GM12874 (cell line): ENCODE data around the gene TRPM5.

ENCODE experiments used
- CTCF ChIP-seq: IDR thresholded peaks from 2 replicates; pipeline ENCODE4 v1.5.1; 2011; ENCODE audit warnings: low read depth, mild to moderate bottlenecking, control low read depth, low read length, moderate library complexity; ENCODE audit not compliant: insufficient read depth

The TRPM5 gene

DNA sequence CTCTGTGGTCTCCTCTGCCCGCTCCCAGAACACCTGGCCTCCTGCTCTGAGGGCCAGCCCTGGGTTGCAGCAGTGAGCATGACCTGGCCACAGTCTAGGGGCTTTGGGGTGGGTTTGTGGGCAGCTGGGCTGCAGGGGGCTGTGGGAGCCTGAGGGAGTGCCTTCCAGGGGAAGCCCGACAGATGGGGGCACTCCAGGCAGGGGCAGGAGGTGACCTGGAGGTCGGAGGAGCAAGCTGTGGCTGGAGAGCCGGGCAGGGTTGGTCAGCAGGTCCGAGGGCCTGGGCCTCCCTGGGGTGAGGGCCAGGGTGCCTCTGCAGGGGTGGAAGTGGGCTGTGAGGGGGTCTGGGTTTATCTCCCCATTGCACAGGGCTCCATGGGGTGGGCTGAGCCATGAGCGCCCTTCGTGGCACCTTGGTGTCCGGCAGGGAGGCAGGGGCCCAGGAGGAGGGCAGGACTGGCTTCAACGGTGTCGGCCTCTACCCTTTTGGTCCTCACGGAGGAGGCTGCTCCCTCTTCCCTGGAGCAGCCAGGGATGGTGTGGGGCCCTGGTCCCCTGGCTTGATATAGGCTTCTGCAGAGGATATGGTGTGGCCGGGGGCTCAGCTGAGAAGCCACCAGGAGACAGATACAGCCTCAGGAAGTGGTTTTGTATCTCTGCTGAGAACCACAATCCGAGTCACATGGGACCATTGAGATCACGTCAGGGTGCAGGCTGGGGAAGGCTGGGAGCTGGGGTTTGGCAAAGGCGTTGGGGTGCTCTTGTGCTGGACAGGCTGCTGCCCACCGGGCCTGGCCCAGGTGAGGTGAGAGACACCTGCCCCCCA, 22.8 kb upstream of the TRPM5 start:
- no peak for TF ChIP-seq CTCF

GRCh38 chr11:2466069-2466801, 21.9 kb upstream of the TRPM5 start:
- no peak for TF ChIP-seq CTCF

DNA sequence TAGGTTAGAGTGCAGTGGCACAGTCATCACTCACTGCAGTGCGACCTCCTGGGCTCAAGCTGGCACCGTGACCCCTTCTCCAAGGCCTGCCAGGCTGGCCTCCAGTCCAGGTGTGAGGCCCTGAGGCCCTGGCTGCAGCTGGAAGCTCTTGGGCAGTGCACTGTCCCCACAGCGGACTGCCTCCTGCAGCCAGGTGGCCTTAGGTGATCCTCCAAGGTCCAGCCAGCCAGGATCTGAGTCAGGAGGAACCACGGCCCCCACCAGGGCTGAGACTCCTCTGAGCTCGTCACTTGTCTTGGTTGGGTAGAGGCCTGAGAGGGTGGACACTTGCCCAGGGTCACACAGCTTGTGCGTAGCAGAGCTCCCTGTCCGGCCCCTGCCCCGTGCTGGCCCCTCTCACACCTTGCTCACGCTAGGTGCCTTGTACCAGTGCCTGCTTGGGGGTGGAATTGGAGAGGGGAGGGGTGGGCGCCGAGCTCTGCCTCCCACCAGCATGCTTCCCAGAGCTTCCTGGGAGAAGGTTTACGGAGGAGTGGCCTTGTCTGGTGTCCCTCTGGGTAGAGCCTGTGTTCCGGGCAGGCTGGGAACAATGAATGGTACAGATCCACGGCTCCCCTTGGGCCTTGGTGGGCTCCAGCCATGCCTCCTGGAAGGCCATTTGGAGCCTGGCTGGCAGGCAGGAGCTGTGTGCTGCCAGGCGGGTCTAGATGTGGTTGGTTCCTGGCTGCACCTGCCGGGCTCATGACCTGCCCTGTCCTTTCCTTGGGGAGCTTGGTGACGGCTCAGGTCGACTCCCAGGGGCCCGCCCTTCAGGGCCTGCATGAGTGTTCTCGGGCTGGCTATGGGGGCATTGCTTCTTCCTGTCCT, 21.1 kb upstream of the TRPM5 start:
- TF ChIP-seq CTCF = no peak

DNA sequence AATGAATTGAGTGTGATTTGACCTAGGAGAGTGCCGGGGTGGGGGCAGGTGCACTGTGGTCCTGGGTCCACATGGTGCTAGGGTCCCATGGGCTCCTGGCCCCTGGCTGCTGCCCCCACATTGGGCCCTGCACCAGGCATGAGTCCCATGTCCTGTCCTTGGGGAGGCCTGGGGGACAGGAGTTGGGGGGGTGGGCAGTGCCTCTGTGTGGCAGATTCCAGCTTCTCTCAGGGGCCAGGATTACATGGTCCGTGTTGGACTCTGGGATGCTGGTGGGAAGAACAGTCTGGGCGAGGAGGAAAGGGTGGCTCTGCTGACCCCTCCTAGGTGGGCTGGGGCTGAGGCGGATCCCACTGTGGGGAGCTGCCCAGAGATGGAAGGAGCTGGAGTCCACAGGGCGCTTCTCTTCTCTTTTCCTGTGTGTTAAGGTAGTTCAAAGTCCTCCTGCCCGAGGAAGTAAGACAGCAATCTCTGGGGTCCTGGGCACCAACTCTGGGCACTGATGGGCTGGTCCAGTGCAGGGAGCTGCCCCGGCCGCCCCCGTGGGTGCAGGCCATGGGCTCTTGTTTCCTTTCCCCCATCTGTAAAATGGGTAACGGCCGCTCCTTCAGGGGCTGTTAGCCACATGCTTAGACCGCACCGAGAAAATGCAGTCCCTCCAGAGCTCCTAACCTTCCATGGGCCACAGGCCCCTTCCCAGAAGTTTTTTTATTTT, 20.3 kb upstream of the TRPM5 start:
- no peak for TF ChIP-seq CTCF

DNA sequence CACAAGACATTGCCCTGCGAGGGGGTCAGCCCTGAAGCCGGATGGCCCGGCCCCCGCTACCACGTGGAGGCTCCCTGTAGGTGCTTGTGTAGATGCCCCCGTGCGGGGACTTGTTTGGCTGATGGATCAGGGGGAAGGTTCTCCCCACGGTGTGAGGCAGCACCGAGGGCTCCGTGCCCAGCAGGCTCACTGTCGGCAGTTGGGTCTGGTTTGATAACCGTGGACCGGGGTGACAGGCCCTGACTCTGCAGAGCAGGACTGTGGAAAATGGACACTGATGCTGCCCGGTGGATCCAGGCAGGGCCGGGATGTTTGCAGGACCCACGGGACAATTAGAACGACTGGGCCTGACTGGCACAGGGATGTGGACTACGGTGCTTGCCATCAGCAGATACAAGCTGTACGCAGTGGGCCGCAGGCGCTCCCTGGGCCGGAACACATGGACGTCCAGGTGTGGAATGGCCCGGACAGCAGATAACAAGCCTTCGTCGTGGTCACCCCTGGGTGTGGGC, 19.5 kb upstream of the TRPM5 start:
- no peak for TF ChIP-seq CTCF

DNA sequence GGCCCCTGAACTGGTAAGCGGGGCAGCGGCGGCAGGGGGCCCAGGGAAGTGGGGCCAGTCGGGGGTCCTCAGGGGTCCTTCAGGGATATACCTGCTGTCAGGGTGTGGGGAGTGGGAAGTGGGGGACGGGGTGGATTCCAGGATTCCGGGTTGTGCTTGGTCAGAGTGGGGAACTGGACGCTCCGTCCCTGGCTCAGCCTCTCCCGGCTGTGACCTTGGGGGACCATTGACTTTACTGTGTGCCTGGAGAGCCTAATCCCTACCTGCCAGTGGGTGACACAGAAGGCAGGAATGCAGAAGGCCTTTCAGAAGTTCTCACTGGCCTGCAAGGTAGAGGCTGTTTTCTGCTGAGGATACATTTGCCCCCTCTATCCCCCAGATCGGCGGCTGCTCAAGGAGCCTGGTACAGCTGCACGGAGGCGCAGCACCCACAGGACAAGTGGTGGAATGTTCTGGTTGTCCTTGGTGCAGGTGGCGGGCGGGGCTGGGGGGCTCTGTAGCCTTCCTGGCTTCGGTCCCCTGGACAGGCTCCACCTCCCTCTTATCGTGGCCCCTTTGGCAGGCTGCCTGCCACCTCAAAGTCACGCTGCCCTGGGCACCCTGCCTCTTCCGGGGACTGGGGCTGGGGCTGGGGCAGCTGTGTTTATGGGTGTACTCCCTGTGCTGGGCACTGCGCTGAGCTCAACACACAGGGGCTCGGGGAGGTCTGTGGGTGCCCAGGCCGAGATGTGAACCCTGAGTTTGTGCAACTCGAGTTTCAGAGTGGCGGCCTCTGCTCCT, 18.9 kb upstream of the TRPM5 start:
- no peak for TF ChIP-seq CTCF
